ENCODE data around the gene RAP1GDS1.
"Not testable (repeated sequence)": the region's sequence is repeated elsewhere in the genome, so short reads cannot be mapped to it uniquely, and the experiment has no call there.

RAP1GDS1 gene
- total RNA-seq = 44.5 to 56.2 (median 54.3) reads per million in 4 experiments

GRCh38 chr4:98260579-98261404, at the start of gene RAP1GDS1:
TSS of gene RAP1GDS1 (plus strand) at chr4:98261384. CDS start at chr4:98261566, 182 bp downstream.
- peak; percentile 79 for DNase-seq

GRCh38 chr4:98222306-98222705, 38.9 kb upstream of the RAP1GDS1 start:
- no peak for DNase-seq

GRCh38 chr4:98226396-98226795, 34.8 kb upstream of the RAP1GDS1 start:
- no peak for DNase-seq

- no peak for DNase-seq
These were observed 30.2 kb upstream of the RAP1GDS1 start for GRCh38 chr4:98230961-98231360.

GRCh38 chr4:98232202-98232601, 29.0 kb upstream of the RAP1GDS1 start:
- DNase-seq = no peak

GRCh38 chr4:98237204-98237603, 24.0 kb upstream of the RAP1GDS1 start:
- DNase-seq = no peak

GRCh38 chr4:98242063-98242462, 19.1 kb upstream of the RAP1GDS1 start:
- no peak for DNase-seq

GRCh38 chr4:98242538-98242937, 18.6 kb upstream of the RAP1GDS1 start:
- no peak for DNase-seq

GRCh38 chr4:98245226-98245625, 16.0 kb upstream of the RAP1GDS1 start:
- DNase-seq = no peak

GRCh38 chr4:98248934-98249333, 12.2 kb upstream of the RAP1GDS1 start:
- no peak for DNase-seq

GRCh38 chr4:98249831-98250230, 11.4 kb upstream of the RAP1GDS1 start:
- no peak for DNase-seq

GRCh38 chr4:98253499-98253898, 7.7 kb upstream of the RAP1GDS1 start:
- DNase-seq = no peak

- DNase-seq = peak; percentile 32
These were observed 1.1 kb upstream of the RAP1GDS1 start for GRCh38 chr4:98260047-98260578.

GRCh38 chr4:98261405-98262291, 464 bp downstream of the RAP1GDS1 start:
- peak; percentile 79 for DNase-seq

GRCh38 chr4:98262431-98262830, 1.2 kb downstream of the RAP1GDS1 start:
- DNase-seq = no peak

- DNase-seq = no peak
These were observed 6.3 kb downstream of the RAP1GDS1 start for GRCh38 chr4:98267498-98267897.

GRCh38 chr4:98275145-98275544, 14.0 kb downstream of the RAP1GDS1 start:
- no peak for DNase-seq

GRCh38 chr4:98283219-98284189, 22.3 kb downstream of the RAP1GDS1 start:
- DNase-seq = no peak

GRCh38 chr4:98284640-98285046, 23.5 kb downstream of the RAP1GDS1 start:
- no peak for DNase-seq

- DNase-seq = no peak
These were observed 24.5 kb downstream of the RAP1GDS1 start for GRCh38 chr4:98285676-98286075.

GRCh38 chr4:98287328-98287727, 26.1 kb downstream of the RAP1GDS1 start:
- no peak for DNase-seq

GRCh38 chr4:98288671-98289070, 27.5 kb downstream of the RAP1GDS1 start:
- DNase-seq = not testable (repeated sequence)

Data from effector CD8-positive, alpha-beta T cell (primary cell).